Fibroblast of villous mesenchyme (primary cell): Measurements from ENCODE around the gene NCBP1. TPM values are rescaled to one million over a fixed set of nuclear protein-coding genes. Genes with fewer than 3 reads are reported as not detected.
"Not testable (repeated sequence)": the region's sequence is repeated elsewhere in the genome, so short reads cannot be mapped to it uniquely, and the experiment has no call there.

Experiments
- DNase-seq: peaks from one replicate; pipeline ENCODE4 v3.0.0-alpha.2; 2010; ENCODE audit warnings: low read depth
- H3K4me3 ChIP-seq: 2 replicates; pipeline ENCODE4 v1.5.1; 2011; ENCODE audit warnings: low read depth, mild to moderate bottlenecking, low read length
- CTCF ChIP-seq: IDR thresholded peaks from 2 replicates; pipeline ENCODE4 v1.5.1; 2012; ENCODE audit warnings: low read depth, mild to moderate bottlenecking, low read length; ENCODE audit not compliant: insufficient read depth
- total RNA-seq: library from RNA; depleted of rRNA; stranded (reverse); fragments of >200 nt; gene quantifications from 2 replicates; pipeline ENCODE4 v1.2.3, GENCODE V29; 2012

The NCBP1 gene
- total RNA-seq, result 33.8 and 60.9 TPM in 2 replicates

- DNase-seq, result peak; percentile 99
- TF ChIP-seq CTCF, result no peak
- peak within 1 kb of the TSS; percentile 92 for H3K4me3 ChIP-seq
Observed at GRCh38 chr9:97632985-97633858, at the start of gene NCBP1, which contains the start of gene TSTD2. Gene NCBP1, plus strand, starts transcription at chr9:97633821. Its CDS starts 61 bp downstream, at chr9:97633882. Gene TSTD2, minus strand, starts transcription at chr9:97633368. Its CDS starts 5,806 bp downstream, at chr9:97627562.

GRCh38 chr9:97584778-97585177 is 48.8 kb upstream of the NCBP1 start:
- DNase-seq, H3K4me3 ChIP-seq: not testable (repeated sequence)

GRCh38 chr9:97586909-97587308 is 46.7 kb upstream of the NCBP1 start:
- H3K4me3 ChIP-seq, DNase-seq: not testable (repeated sequence)

- no peak for TF ChIP-seq CTCF
- no peak for DNase-seq
- no peak overlapping the region for H3K4me3 ChIP-seq
Observed at GRCh38 chr9:97591535-97591934, 42.1 kb upstream of the NCBP1 start.

GRCh38 chr9:97592126-97592525 is 41.5 kb upstream of the NCBP1 start:
- no peak for TF ChIP-seq CTCF
- DNase-seq, result no peak

GRCh38 chr9:97593960-97594359 is 39.7 kb upstream of the NCBP1 start:
- no peak for DNase-seq
- no peak for TF ChIP-seq CTCF

More at GRCh38 chr9:97592126-97592525, 41.5 kb upstream of the NCBP1 start:
- H3K4me3 ChIP-seq, result no peak overlapping the region

GRCh38 chr9:97594381-97594921 is 39.2 kb upstream of the NCBP1 start:
- H3K4me3 ChIP-seq, result no peak overlapping the region
- DNase-seq, result no peak
- no peak for TF ChIP-seq CTCF

More at GRCh38 chr9:97593960-97594359, 39.7 kb upstream of the NCBP1 start:
- H3K4me3 ChIP-seq, result no peak overlapping the region
